Tibial nerve (tissue), 4 donors: ENCODE measurements around the gene NEURL2.

Experiments
- EP300 ChIP-seq, 2 donors: sonication (generic); formaldehyde crosslinking; IDR thresholded peaks; one replicate each; pipeline ENCODE4 v1.6.1; 2017; ENCODE audit warnings: antibody characterized with exemption in 2 of 2, mild to moderate bottlenecking in 1 of 2
- TF ChIP-seq, protein P1 (sequence below), 5 experiments: fragments of 200-600 bp in 3 of 5; fragments of 450-650 bp in 2 of 5; sonication (generic) in 3 of 5; IDR thresholded peaks; one replicate each; pipeline ENCODE4 v1.5.1; 2016 to 2019; ENCODE audit warnings: antibody characterized with exemption in 5 of 5, mild to moderate bottlenecking in 3 of 5, moderate library complexity in 2 of 5

DNA sequence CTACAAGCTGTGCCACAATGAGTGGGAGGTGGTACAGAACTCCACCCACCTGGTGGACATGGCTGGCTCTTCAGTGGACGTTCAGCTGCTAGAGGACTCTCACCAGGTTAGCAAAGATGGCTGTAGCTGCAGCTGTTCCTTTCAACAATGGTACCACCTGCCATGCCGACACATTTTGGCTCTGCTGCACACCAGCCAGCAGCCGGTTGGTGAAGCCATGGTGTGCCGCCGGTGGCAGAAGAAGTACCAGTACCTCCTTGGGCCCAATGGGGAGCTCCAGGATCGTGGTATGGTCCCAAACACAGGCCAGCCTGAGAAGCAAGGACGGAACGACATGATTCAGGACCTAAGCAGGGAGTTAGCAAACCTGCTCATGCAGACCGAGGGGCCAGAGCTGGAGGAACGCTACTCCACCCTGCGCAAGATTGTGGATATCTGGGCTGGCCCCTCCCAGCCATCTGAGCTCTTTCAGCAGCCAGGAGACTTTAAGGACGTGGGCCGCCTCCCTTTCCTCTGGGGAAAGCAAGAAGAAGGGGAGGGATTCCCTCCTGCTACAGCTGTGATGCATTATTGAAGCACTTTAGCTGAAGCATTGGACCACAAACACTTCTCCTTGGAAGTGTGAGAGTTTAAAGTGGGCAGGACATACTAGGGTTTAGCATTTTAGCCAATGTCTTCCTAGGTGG lies 12.8 kb downstream of the NEURL2 start:
- TF ChIP-seq, protein P1, sequence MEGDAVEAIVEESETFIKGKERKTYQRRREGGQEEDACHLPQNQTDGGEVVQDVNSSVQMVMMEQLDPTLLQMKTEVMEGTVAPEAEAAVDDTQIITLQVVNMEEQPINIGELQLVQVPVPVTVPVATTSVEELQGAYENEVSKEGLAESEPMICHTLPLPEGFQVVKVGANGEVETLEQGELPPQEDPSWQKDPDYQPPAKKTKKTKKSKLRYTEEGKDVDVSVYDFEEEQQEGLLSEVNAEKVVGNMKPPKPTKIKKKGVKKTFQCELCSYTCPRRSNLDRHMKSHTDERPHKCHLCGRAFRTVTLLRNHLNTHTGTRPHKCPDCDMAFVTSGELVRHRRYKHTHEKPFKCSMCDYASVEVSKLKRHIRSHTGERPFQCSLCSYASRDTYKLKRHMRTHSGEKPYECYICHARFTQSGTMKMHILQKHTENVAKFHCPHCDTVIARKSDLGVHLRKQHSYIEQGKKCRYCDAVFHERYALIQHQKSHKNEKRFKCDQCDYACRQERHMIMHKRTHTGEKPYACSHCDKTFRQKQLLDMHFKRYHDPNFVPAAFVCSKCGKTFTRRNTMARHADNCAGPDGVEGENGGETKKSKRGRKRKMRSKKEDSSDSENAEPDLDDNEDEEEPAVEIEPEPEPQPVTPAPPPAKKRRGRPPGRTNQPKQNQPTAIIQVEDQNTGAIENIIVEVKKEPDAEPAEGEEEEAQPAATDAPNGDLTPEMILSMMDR (IDR thresholded peaks at IDR 0.05) = no peak
- TF ChIP-seq EP300 (IDR thresholded peaks at IDR 0.05) = no peak
